LNCAP (cell line): ENCODE measurements around the gene PCDHGC3.

Experiments used
- CTCF ChIP-seq: fragments of 450-650 bp; IDR thresholded peaks from 2 replicates; pipeline ENCODE4 v1.5.1; 2017; ENCODE audit warnings: mild to moderate bottlenecking

The PCDHGC3 gene

GRCh38 chr5:141479776-141480175 is 4.0 kb downstream of the PCDHGC3 start:
- TF ChIP-seq CTCF = no peak

GRCh38 chr5:141483902-141484301 is 8.1 kb downstream of the PCDHGC3 start:
- TF ChIP-seq CTCF = no peak

GRCh38 chr5:141484310-141484640 is 8.5 kb downstream of the PCDHGC3 start:
- no peak for TF ChIP-seq CTCF

GRCh38 chr5:141484641-141485311 is 9.0 kb downstream of the PCDHGC3 start, which contains the start of gene PCDHGC4:
Gene PCDHGC4, plus strand, starts transcription at chr5:141485030. Its CDS starts 144 bp downstream, at chr5:141485174.
- no peak for TF ChIP-seq CTCF

- no peak for TF ChIP-seq CTCF
Measured at GRCh38 chr5:141485321-141486055, 9.7 kb downstream of the PCDHGC3 start.

GRCh38 chr5:141486091-141486490 is 10.3 kb downstream of the PCDHGC3 start:
- no peak for TF ChIP-seq CTCF

- no peak for TF ChIP-seq CTCF
Measured at GRCh38 chr5:141487131-141487530, 11.4 kb downstream of the PCDHGC3 start.
